ENCODE data around the gene WIPF3. TPM values are rescaled to one million over a fixed set of nuclear protein-coding genes. Genes with fewer than 3 reads are reported as not detected.

WIPF3 gene
- total RNA-seq, 6 experiments from 2014 or later, result not detected

DNA sequence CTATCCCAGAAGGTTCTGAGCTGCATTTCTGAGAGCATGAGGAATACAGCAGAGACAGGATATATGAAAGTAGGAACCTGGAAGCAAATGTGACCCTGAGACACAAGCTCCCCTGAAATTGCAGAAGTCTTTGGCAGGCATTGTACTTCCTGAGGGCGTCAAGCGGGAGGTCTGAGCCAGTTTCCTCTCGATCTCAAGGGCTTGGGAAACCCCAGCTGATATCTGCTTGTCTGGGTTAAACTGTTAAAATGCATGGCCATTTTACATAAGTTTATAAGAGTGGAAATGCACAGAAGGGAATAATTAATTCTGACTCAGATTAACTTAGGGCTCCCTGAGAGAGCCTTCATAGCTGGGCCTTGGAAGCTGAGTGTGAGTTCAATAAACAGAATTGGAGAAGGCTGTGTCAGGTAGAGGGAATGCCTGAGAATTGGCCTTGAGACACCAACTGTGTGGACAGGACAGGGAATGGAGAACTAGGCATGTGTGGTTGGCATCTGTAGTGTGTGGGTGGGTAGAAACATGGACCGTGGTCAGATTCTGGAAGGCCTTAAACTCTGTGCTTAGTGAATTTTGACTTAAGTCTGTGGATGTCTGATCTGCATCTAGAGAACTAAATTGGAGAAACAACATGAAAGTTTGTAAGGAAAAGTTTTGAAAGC is 53.3 kb downstream of the WIPF3 start:
- H3K27me3 Mint-ChIP-seq (ENCODE audit: insufficient read depth), result peaks cover 10% of the 10 kb centered on the region
- H3K27ac Mint-ChIP-seq, result no peak overlapping the region
- TF ChIP-seq, protein P1, sequence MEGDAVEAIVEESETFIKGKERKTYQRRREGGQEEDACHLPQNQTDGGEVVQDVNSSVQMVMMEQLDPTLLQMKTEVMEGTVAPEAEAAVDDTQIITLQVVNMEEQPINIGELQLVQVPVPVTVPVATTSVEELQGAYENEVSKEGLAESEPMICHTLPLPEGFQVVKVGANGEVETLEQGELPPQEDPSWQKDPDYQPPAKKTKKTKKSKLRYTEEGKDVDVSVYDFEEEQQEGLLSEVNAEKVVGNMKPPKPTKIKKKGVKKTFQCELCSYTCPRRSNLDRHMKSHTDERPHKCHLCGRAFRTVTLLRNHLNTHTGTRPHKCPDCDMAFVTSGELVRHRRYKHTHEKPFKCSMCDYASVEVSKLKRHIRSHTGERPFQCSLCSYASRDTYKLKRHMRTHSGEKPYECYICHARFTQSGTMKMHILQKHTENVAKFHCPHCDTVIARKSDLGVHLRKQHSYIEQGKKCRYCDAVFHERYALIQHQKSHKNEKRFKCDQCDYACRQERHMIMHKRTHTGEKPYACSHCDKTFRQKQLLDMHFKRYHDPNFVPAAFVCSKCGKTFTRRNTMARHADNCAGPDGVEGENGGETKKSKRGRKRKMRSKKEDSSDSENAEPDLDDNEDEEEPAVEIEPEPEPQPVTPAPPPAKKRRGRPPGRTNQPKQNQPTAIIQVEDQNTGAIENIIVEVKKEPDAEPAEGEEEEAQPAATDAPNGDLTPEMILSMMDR (IDR thresholded peaks at IDR 0.05), result no peak
- H3K4me1 Mint-ChIP-seq (ENCODE audit: low read depth), result peaks cover 6% of the 10 kb centered on the region; the same call in 1 of the 2 replicates
- no peaks in the 10 kb centered on the region for H3K36me3 Mint-ChIP-seq (ENCODE audit: low read depth)
- no peaks in the 10 kb centered on the region for H3K9me3 Mint-ChIP-seq
- DNase-seq, result no peak
- no peak overlapping the region for H3K4me3 Mint-ChIP-seq

DNA sequence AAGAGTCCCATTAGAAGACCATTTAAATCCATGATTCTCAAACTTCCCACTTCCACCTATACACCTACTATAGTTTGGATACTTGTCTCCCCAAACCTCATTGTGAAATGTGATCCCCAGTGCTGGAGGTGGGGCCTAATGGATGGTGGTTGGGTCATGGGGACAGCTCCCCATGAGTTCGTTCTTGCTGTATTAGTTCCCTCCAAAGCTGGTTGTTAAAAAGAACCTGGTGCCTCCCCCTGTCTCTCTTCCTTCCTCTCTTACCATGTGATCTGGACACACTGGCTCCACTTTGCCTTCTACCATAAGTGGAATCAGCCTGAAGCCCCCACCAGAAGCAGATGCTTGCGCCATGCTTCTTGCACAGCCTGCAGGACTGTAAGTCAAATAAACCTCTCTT is 53.9 kb downstream of the WIPF3 start:
- peaks cover 8% of the 10 kb centered on the region for H3K4me1 Mint-ChIP-seq (ENCODE audit: low read depth)
- no peak overlapping the region for H3K4me3 Mint-ChIP-seq
- peaks cover 10% of the 10 kb centered on the region for H3K27me3 Mint-ChIP-seq (ENCODE audit: insufficient read depth)
- H3K27ac Mint-ChIP-seq, result no peak overlapping the region
- H3K36me3 Mint-ChIP-seq (ENCODE audit: low read depth), result no peaks in the 10 kb centered on the region
- TF ChIP-seq, protein P1 (IDR thresholded peaks at IDR 0.05), result no peak
- no peak for DNase-seq
- H3K9me3 Mint-ChIP-seq, result no peaks in the 10 kb centered on the region

DNA sequence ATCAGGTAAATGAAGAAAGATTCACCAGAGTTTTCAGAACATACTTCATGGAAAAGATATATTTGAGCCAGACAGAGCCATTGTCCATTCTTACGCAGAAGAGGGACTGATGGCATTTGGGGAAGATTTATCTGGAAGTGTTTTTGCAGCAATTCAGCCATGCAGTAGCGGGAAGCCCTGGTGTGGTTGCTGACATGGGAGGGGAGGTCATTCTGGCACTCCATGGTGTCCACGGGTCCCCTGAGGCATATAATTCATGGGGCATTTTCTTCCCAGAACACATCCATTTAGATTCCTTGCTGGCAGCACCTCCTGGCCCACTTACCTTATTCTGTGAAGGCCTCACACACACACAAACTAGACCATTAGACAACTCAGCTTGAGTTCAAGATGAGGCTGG is 55.6 kb downstream of the WIPF3 start:
- no peak for DNase-seq
- H3K4me1 Mint-ChIP-seq (ENCODE audit: low read depth), result peaks cover 18% of the 10 kb centered on the region
- H3K36me3 Mint-ChIP-seq (ENCODE audit: low read depth), result no peaks in the 10 kb centered on the region
- H3K9me3 Mint-ChIP-seq, result no peaks in the 10 kb centered on the region
- H3K4me3 Mint-ChIP-seq, result no peak overlapping the region
- TF ChIP-seq, protein P1 (IDR thresholded peaks at IDR 0.05), result no peak
- H3K27ac Mint-ChIP-seq, result no peak overlapping the region
- H3K27me3 Mint-ChIP-seq (ENCODE audit: insufficient read depth), result peaks cover 10% of the 10 kb centered on the region

DNA sequence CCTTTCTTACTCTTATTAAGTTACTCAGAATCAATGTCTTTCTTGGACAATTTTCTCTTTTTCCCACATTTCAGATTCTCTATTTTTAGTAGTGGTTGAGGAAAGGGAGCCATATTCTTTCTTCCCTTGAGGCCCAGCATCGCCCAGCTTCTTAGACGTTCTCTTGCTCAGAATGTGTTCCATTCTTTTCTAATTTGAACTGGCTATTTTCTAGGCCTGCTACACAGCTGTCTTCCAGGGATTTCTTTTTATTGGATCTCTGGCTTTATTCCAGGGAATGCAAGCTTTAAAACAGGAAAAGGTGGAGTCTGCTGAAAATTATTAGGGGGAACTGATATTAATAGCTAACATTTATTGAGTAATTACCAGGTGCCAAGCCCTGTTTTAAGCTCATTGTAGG is 58.3 kb downstream of the WIPF3 start:
- TF ChIP-seq, protein P1 (IDR thresholded peaks at IDR 0.05), result no peak
- Mint-ChIP-seq H3K27ac (no peak overlapping the region), H3K36me3 (ENCODE audit: low read depth) (no peaks in the 10 kb centered on the region), H3K27me3 (ENCODE audit: insufficient read depth) (peaks cover 7% of the 10 kb centered on the region), H3K4me3 (no peak overlapping the region), H3K4me1 (ENCODE audit: low read depth) (peaks cover 13% of the 10 kb centered on the region), H3K9me3 (no peaks in the 10 kb centered on the region)
- DNase-seq, result no peak

DNA sequence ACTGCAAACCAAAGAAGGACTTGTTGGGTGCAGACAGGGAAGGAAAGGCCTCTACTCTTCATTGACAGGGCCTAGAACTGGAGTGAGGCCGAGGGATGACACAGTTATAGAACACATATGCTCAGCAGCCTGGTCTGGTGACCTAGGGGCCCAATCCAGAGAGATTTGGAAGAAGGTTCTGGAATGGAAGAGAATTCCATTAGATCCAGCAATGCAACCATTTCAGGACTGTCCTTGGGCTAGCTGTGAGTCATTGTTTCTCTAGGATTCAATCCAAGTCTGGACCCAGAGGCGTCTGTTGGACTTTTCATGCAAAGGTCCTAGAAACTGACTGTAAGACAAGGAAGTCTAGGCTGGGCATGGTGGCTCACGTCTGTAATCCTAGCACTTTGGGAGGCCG is 59.2 kb downstream of the WIPF3 start:
- Mint-ChIP-seq H3K9me3 (no peaks in the 10 kb centered on the region), H3K4me3 (no peak overlapping the region), H3K27ac (no peak overlapping the region; the same call in 1 of the 2 replicates), H3K4me1 (ENCODE audit: low read depth) (peaks cover 13% of the 10 kb centered on the region), H3K27me3 (ENCODE audit: insufficient read depth) (peaks cover 5% of the 10 kb centered on the region), H3K36me3 (ENCODE audit: low read depth) (no peaks in the 10 kb centered on the region)
- peak; percentile 87 for DNase-seq
- TF ChIP-seq, protein P1 (IDR thresholded peaks at IDR 0.05), result no peak

Data from HFFc6 (cell line).